Transverse colon (tissue), 4 donors: ENCODE data around the gene SENP3. TPM values are rescaled to one million over a fixed set of nuclear protein-coding genes. Genes with fewer than 3 reads are reported as not detected.

Source experiments
- DNase-seq: peaks from one replicate; pipeline ENCODE4 v3.0.0-alpha.2; 2019
- H3K27ac ChIP-seq, 4 donors: fragments of 200-600 bp; sonication (generic); 2 replicates each; pipeline ENCODE4 v1.5.1; 2016 to 2018; ENCODE audit warnings: inconsistent platforms in 4 of 4
- H3K27me3 ChIP-seq: fragments of 200-600 bp; sonication (generic); 2 replicates; pipeline ENCODE4 v1.5.1; 2017; ENCODE audit warnings: inconsistent platforms
- H3K36me3 ChIP-seq, 4 donors: fragments of 200-600 bp; sonication (generic); 2 replicates each; pipeline ENCODE4 v1.5.1; 2017 to 2019; ENCODE audit warnings: inconsistent platforms in 4 of 4
- H3K4me1 ChIP-seq, 4 donors: fragments of 200-600 bp; sonication (generic); 2 replicates each; pipeline ENCODE4 v1.5.1; 2017 to 2020; ENCODE audit warnings: inconsistent platforms in 4 of 4
- H3K4me3 ChIP-seq, 4 donors: fragments of 200-600 bp; sonication (generic); 1 replicate in 1 of 4; 2 replicates in 3 of 4; pipeline versions ENCODE4 v1.5.1 to v1.6.1; 2017 to 2019; ENCODE audit warnings: inconsistent platforms in 4 of 4
- H3K9me3 ChIP-seq, 2 donors: fragments of 200-600 bp; sonication (generic); 2 replicates each; pipeline ENCODE4 v1.5.1; 2017 to 2019; ENCODE audit warnings: inconsistent platforms in 2 of 2
- CTCF ChIP-seq, 5 experiments: fragments of 200-600 bp in 3 of 5; fragments of 450-650 bp in 2 of 5; sonication (generic) in 3 of 5; IDR thresholded peaks; 1 replicate in 2 of 5; 2 replicates in 3 of 5; pipeline ENCODE4 v1.5.1; 2016 to 2017; ENCODE audit warnings: antibody characterized with exemption in 5 of 5, inconsistent platforms in 3 of 5, mild to moderate bottlenecking in 2 of 5, moderate library complexity in 1 of 5
- EP300 ChIP-seq: sonication (generic); formaldehyde crosslinking; IDR thresholded peaks from one replicate; pipeline ENCODE4 v1.6.1; 2017; ENCODE audit warnings: antibody characterized with exemption, low read depth
- POLR2A ChIP-seq: fragments of 450-650 bp; IDR thresholded peaks from one replicate; pipeline ENCODE4 v1.6.1; 2016; ENCODE audit warnings: antibody characterized with exemption, mild to moderate bottlenecking, moderate library complexity
- POLR2AphosphoS5 ChIP-seq, 3 donors: sonication (generic); formaldehyde crosslinking; IDR thresholded peaks; one replicate each; pipeline ENCODE4 v1.6.1; 2016; ENCODE audit warnings: antibody characterized with exemption in 3 of 3
- whole genome bisulfite sequencing, 2 donors: methylation state at CpG; one replicate each; pipeline ENCODE4 v1.1.5; 2018; ENCODE audit warnings: low coverage in 1 of 2; 5-methylcytosine and 5-hydroxymethylcytosine counted together
- in situ Hi-C, 4 donors: fragments of 200-750 bp; cut with MboI; loops; one replicate each; pipeline versions ENCODE4 v1.15.0 to v1.15.1; 2017; ENCODE audit warnings: low sequenced_read_pairs in 3 of 4, low pct_ligation_motif_present in 1 of 4, low pct_unique_long_range_greater_than_20kb in 1 of 4
- intact Hi-C: fragments of 100-400 bp; cut with DNase I; formaldehyde crosslinking; loops from one replicate; pipeline ENCODE4 v1.15.1; 2023; ENCODE audit warnings: low total_unique reads
- small RNA-seq, 4 donors: library from RNA; depleted of rRNA; stranded (forward); fragments of <200 nt; gene quantifications; one replicate each; pipeline ENCODE3, GENCODE V24; 2016
- total RNA-seq, 4 donors: library from RNA; depleted of rRNA; stranded (reverse); fragments of >200 nt; gene quantifications; one replicate each; pipeline ENCODE4 v1.1.0, GENCODE V29; 2016

Gene SENP3
- total RNA-seq, 4 donors from 2014 or later = 37.0 to 159 (median 45.2) TPM

DNA sequence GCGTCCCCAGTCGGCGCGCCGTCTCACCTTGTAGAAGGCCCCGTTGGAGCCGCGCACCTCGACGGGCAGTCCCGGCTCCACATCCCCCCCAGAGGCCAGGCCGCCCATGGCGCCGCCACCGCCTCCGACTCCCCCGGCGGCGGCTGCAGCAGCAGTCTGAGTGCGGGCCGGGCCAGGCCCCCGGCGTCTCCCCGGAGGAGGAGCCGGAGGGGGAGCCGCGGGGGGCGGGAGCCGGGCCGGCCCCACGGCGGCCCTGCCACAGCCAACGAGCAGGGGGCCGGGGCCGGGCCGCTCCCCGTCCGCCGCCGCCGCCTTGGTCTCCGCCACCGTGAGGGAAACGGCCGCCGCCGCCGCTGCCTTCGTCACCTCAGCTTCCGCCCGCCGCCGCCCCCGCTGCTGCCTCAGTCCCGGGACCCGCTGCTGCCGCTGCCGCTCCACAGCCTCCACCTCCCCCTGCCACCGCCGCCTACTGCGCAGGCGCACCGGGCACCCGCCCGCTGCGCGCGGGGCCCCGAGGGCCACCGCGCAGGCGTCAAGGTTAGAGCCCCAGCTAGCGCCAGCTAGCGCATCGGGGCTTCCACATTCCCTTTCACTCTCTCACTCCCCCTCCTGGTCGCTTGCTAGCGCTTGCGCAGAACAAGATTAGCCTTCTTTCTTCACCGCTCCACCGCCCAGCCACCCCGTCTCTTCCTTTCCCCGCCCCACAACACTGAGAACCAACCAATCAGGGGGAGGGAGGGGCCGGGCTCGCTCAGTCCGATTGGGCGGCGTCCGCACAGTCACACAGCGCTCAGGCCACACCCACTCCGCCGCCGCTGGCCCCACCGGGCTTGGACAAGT is 52.9 kb downstream of the SENP3 start, which contains the start of gene FXR2:
Gene FXR2 (minus strand): TSS at position 473 of the 840 bp plus-strand sequence. CDS start 365 bp downstream, at position 108.
- H3K27me3 ChIP-seq = no peaks in the 10 kb centered on the region
- no peaks in the 10 kb centered on the region for H3K36me3 ChIP-seq
- in situ Hi-C loops = no loop called here
- H3K9me3 ChIP-seq = no peaks in the 10 kb centered on the region
- H3K4me3 ChIP-seq = peak within 1 kb of the TSS; percentile 61 to 92 (median 71)
- peak; percentile 88 to 89 (median 89) for TF ChIP-seq POLR2AphosphoS5 (IDR thresholded peaks at IDR 0.05)
- no peak for TF ChIP-seq EP300
- TF ChIP-seq CTCF (IDR thresholded peaks at IDR 0.05) = peak; percentile 34 to 86 (median 67)
- peak; percentile 71 for TF ChIP-seq POLR2A
- peak; percentile 100 for DNase-seq
- intact Hi-C loops = no loop called here
- peaks cover 16 to 34% (median 25%) of the 10 kb centered on the region in 4 donors for H3K4me1 ChIP-seq
- 1% methylated on average over 80 of the region's 93 CpGs; no CpG with 5 or more reads in 1 of the 2 donors for WGBS, 2 donors
- peak within 1 kb of the TSS; percentile 90 to 98 (median 96) for H3K27ac ChIP-seq

GRCh38 chr17:7615265-7615747 is 53.6 kb downstream of the SENP3 start:
- peaks cover 16 to 34% (median 25%) of the 10 kb centered on the region in 4 donors for H3K4me1 ChIP-seq
- TF ChIP-seq EP300 (no peak), POLR2AphosphoS5 (IDR thresholded peaks at IDR 0.05) (peak in 1 of 3 donors; percentile 14)
- WGBS, 2 donors = 2 to 6% methylated on average over 11 to 28 of the region's 28 CpGs
- in situ Hi-C loops (no loop called here), intact Hi-C loops (no loop called here)
- no peaks in the 10 kb centered on the region for H3K36me3 ChIP-seq
- peak overlapping the region in 3 of 4 donors; percentile 32 to 92 (median 60) for H3K4me3 ChIP-seq
- peak overlapping the region; percentile 90 to 98 (median 94) for H3K27ac ChIP-seq
- no peak for DNase-seq
- H3K9me3 ChIP-seq = no peaks in the 10 kb centered on the region
- H3K27me3 ChIP-seq = no peaks in the 10 kb centered on the region

DNA sequence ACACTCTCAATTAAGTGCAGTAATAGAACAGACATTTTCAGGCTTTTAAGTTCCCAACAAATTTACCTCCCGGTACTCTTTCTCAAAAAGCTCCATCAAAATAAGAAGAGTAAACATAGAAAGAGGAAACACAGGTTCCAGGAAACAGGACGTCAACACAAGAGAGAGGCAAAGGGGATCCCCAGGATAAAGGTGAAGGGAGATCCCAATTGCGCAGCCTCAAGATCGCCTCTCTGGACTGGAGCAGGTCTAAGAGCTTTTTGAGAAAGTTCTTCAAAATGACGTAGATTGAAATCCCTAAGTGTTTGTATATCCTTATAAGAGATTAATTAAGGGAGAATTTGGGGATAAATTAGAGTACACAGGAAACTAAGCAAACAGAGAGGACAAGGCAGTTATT is 56.9 kb downstream of the SENP3 start:
- Histone ChIP-seq H3K36me3 (no peaks in the 10 kb centered on the region), H3K27me3 (no peaks in the 10 kb centered on the region), H3K4me1 (peaks cover 0 to 11% (median 4%) of the 10 kb centered on the region in 4 donors), H3K4me3 (no peak overlapping the region), H3K27ac (no peak overlapping the region), H3K9me3 (no peaks in the 10 kb centered on the region)
- intact Hi-C loops = no loop called here
- no peak for TF ChIP-seq POLR2AphosphoS5 (IDR thresholded peaks at IDR 0.05)
- no peak for TF ChIP-seq POLR2A
- no peak for TF ChIP-seq EP300
- TF ChIP-seq CTCF (IDR thresholded peaks at IDR 0.05) = no peak
- no peak for DNase-seq
- in situ Hi-C loops = no loop called here
- 65 to 75% methylated on average over 4 to 5 of the region's 5 CpGs for WGBS, 2 donors

- Histone ChIP-seq H3K27ac (no peak overlapping the region), H3K36me3 (no peaks in the 10 kb centered on the region), H3K4me3 (no peak overlapping the region), H3K9me3 (no peaks in the 10 kb centered on the region), H3K4me1 (no peaks in the 10 kb centered on the region), H3K27me3 (no peaks in the 10 kb centered on the region)
- intact Hi-C loops (no loop called here), in situ Hi-C loops (no loop called here)
- WGBS, 2 donors = 92 to 95% methylated on average over 3 to 8 of the region's 8 CpGs
- DNase-seq = no peak
- TF ChIP-seq POLR2A (no peak), EP300 (no peak), POLR2AphosphoS5 (IDR thresholded peaks at IDR 0.05) (no peak), CTCF (IDR thresholded peaks at IDR 0.05) (no peak)
These were observed 59.1 kb downstream of the SENP3 start for GRCh38 chr17:7620835-7621234.

Small RNA genes lying within 50 kb of the gene (small RNA-seq; reads per million reads assigned to genes)
- gene CD68 = 0 reads per million in 4 donors
- 0 reads per million in 4 donors for gene RF00019
- 0 reads per million in 4 donors for gene SNORA48
- gene SNORD10 = 0 reads per million in 4 donors

Other genes with a start within 250 kb of the SENP3 start
- gene GPS2, start 246.6 kb upstream of the SENP3 start, total RNA-seq = 100 to 1,000 TPM in 3 of 4 donors, 10 to 100 TPM in 1; 96.5 to 578 (median 150) TPM
- gene NEURL4, start 232.6 kb upstream of the SENP3 start, total RNA-seq = 100 to 1,000 TPM in 1 of 4 donors, 10 to 100 TPM in 3; 27.8 to 109 (median 35.0) TPM
- 10 to 100 TPM in 2 of 4 donors, 1 to 10 TPM in 2; 4.8 to 21.0 (median 10.0) TPM for gene ACAP1, start 225.4 kb upstream of the SENP3 start, total RNA-seq
- gene KCTD11, start 209.8 kb upstream of the SENP3 start, total RNA-seq = 10 to 100 TPM in 1 of 4 donors, 1 to 10 TPM in 3; 1.2 to 10.8 (median 7.8) TPM
- gene TMEM95, start 206.8 kb upstream of the SENP3 start, total RNA-seq = not detected
- 100 to 1,000 TPM in 1 of 4 donors, 10 to 100 TPM in 3; 38.9 to 110 (median 53.2) TPM for gene TNK1, start 180.8 kb upstream of the SENP3 start, total RNA-seq
- 10 to 100 TPM; 13.2 to 32.4 (median 18.4) TPM for gene PLSCR3, start 167.4 kb upstream of the SENP3 start, total RNA-seq
- 100 to 1,000 TPM in 2 of 4 donors, 10 to 100 TPM in 1, 1 to 10 TPM in 1; 10.0 to 129 (median 85.6) TPM for gene TMEM256, start 157.8 kb upstream of the SENP3 start, total RNA-seq
- gene NLGN2, start 154.1 kb upstream of the SENP3 start, total RNA-seq = 10 to 100 TPM in 1 of 4 donors, 1 to 10 TPM in 3; 2.2 to 12.3 (median 3.9) TPM
- not detected for gene SPEM1, start 141.6 kb upstream of the SENP3 start, total RNA-seq
- gene SPEM2, start 136.3 kb upstream of the SENP3 start, total RNA-seq = not detected
- gene SPEM3, start 133.1 kb upstream of the SENP3 start, total RNA-seq = not detected
- 10 to 100 TPM in 3 of 4 donors, 1 to 10 TPM in 1; 8.8 to 26.1 (median 16.3) TPM for gene TMEM102, start 126.5 kb upstream of the SENP3 start, total RNA-seq
- 1 to 10 TPM in 3 of 4 donors, not detected in 1; 1.6 to 2.4 (median 1.9) TPM for gene FGF11, start 122.4 kb upstream of the SENP3 start, total RNA-seq
- 10 to 100 TPM in 1 of 4 donors, 1 to 10 TPM in 2, not detected in 1; 5.8 to 10.3 (median 8.9) TPM for gene CHRNB1, start 116.9 kb upstream of the SENP3 start, total RNA-seq
- 10 to 100 TPM; 18.3 to 48.6 (median 23.2) TPM for gene ZBTB4, start 82.3 kb upstream of the SENP3 start, total RNA-seq
- gene SLC35G6, start 80.5 kb upstream of the SENP3 start, total RNA-seq = not detected
- 100 to 1,000 TPM in 3 of 4 donors, 10 to 100 TPM in 1; 91.3 to 321 (median 127) TPM for gene POLR2A, start 77.6 kb upstream of the SENP3 start, total RNA-seq
- 10 to 100 TPM; 20.8 to 53.1 (median 31.5) TPM for gene TNFSF12, start 12.9 kb upstream of the SENP3 start, total RNA-seq
- gene TNFSF13, start 3.2 kb upstream of the SENP3 start, total RNA-seq = 10 to 100 TPM; 19.7 to 94.3 (median 59.8) TPM
- gene CD68, start 17.7 kb downstream of the SENP3 start, total RNA-seq = 100 to 1,000 TPM in 1 of 4 donors, 10 to 100 TPM in 2, 1 to 10 TPM in 1; 3.8 to 102 (median 35.1) TPM
- 100 to 1,000 TPM in 3 of 4 donors, 10 to 100 TPM in 1; 97.9 to 312 (median 157) TPM for gene MPDU1, start 21.9 kb downstream of the SENP3 start, total RNA-seq
- 1 to 10 TPM in 2 of 4 donors, not detected in 2; 2.3 to 4.3 TPM for gene SOX15, start 28.2 kb downstream of the SENP3 start, total RNA-seq
- gene FXR2, start 53.0 kb downstream of the SENP3 start, total RNA-seq = 10 to 100 TPM; 11.7 to 25.4 (median 22.4) TPM
- 100 to 1,000 TPM in 1 of 4 donors, 10 to 100 TPM in 3; 21.7 to 106 (median 67.7) TPM for gene SAT2, start 65.9 kb downstream of the SENP3 start, total RNA-seq
- gene SHBG, start 68.2 kb downstream of the SENP3 start, total RNA-seq = under 1 TPM in 2 of 4 donors, not detected in 2; 0.32 to 0.41 TPM
- 10 to 100 TPM in 1 of 4 donors, 1 to 10 TPM in 1, under 1 TPM in 2; 0.40 to 20.6 (median 2.3) TPM for gene ATP1B2, start 89.0 kb downstream of the SENP3 start, total RNA-seq
- gene TP53, start 125.6 kb downstream of the SENP3 start, total RNA-seq = 10 to 100 TPM; 27.9 to 49.7 (median 31.7) TPM
- gene WRAP53, start 126.6 kb downstream of the SENP3 start, total RNA-seq = 10 to 100 TPM in 1 of 4 donors, 1 to 10 TPM in 3; 3.7 to 33.0 (median 6.0) TPM
- under 1 TPM in 2 of 4 donors, not detected in 2; 0.32 to 0.41 TPM for gene EFNB3, start 143.3 kb downstream of the SENP3 start, total RNA-seq
- gene DNAH2, start 155.8 kb downstream of the SENP3 start, total RNA-seq = under 1 TPM; under 0.01 to 0.55 (median 0.18) TPM